Skeletal muscle tissue (tissue), 4 donors: Measurements from ENCODE around the gene PAF1. TPM values are rescaled to one million over a fixed set of nuclear protein-coding genes. Genes with fewer than 3 reads are reported as not detected.
A peak's percentile ranks its signal among the peaks of the same experiment; 100 is the strongest.

Source experiments
- H3K27ac ChIP-seq: one replicate; pipeline ENCODE4 v1.7.0; 2013; ENCODE audit warnings: mild to moderate bottlenecking, low read depth, low read length, inconsistent platforms
- H3K27me3 ChIP-seq, 3 donors: one replicate each; pipeline ENCODE4 v1.7.0; 2013; ENCODE audit warnings: low read length in 3 of 3; ENCODE audit not compliant: control insufficient read depth in 3 of 3, insufficient read depth in 3 of 3
- H3K36me3 ChIP-seq, 3 donors: one replicate each; pipeline ENCODE4 v1.7.0; 2013; ENCODE audit warnings: low read length in 3 of 3; ENCODE audit not compliant: control insufficient read depth in 3 of 3, insufficient read depth in 3 of 3
- H3K4me1 ChIP-seq, 3 donors: one replicate each; pipeline ENCODE4 v1.7.0; 2013; ENCODE audit warnings: low read length in 3 of 3, mild to moderate bottlenecking in 3 of 3; ENCODE audit not compliant: control insufficient read depth in 3 of 3, insufficient read depth in 3 of 3
- H3K4me3 ChIP-seq, 3 donors: one replicate each; pipeline ENCODE4 v1.7.0; 2013; ENCODE audit warnings: low read length in 3 of 3
- H3K9ac ChIP-seq, 3 donors: one replicate each; pipeline ENCODE4 v1.7.0; 2013; ENCODE audit warnings: low read length in 3 of 3, mild to moderate bottlenecking in 3 of 3, moderate library complexity in 2 of 3, low read depth in 1 of 3
- H3K9me3 ChIP-seq, 3 donors: one replicate each; pipeline ENCODE4 v1.7.0; 2013; ENCODE audit warnings: low read length in 3 of 3; ENCODE audit not compliant: control insufficient read depth in 3 of 3
- total RNA-seq: library from RNA; depleted of rRNA; stranded (reverse); fragments of >200 nt; gene quantifications from one replicate; pipeline ENCODE4 v1.2.3, GENCODE V29; 2014
- donor health status: Osteomylitis.

The PAF1 gene
- total RNA-seq, 1 donor from 2014 or later = 25.1 TPM

DNA sequence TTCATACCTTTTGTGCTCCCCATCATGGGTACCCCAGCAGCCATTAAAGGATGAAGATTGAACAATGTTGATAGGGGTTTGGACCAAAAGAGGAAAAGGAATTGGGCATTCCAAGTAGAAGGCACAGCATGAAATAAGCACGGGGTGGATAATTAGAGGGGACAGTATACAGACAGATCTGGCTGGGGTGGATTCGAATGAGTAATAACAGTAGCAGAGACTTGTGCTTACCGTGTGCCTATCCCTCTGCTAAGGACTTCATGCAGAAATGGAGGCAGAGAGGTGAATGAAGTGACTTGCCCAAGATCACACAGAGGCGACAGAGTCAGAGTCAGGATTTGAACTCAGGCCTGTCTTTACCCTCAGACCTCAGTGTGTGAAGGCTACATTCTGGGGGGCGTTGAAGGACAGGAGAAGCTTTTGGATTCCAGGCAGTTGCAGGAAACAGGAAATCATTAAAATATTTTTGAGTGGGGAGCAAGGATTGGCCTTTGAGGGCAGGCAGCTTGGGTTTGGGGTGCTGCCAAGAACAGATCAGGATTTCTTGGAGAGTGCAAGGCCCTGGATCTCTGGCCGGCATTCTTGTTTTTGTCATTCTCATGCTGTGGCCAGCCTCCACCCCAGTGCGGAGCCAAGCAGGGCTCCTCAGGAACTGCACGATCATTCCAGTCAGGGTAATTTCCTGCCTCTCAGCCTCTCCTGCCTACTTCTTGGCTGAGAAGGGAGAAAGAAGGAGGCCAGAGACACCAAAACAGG, 18.7 kb downstream of the PAF1 start:
- H3K36me3 ChIP-seq = peaks cover 47 to 54% (median 52%) of the 10 kb centered on the region in 3 donors
- no peaks in the 10 kb centered on the region for H3K27me3 ChIP-seq
- H3K27ac ChIP-seq = peak overlapping the region; percentile 88
- peak overlapping the region; percentile 63 to 80 (median 75) for H3K9ac ChIP-seq
- H3K4me3 ChIP-seq = peak overlapping the region in 1 of 3 donors; percentile 55
- no peaks in the 10 kb centered on the region for H3K9me3 ChIP-seq
- H3K4me1 ChIP-seq = peaks cover 18% of the 10 kb centered on the region in 3 donors

DNA sequence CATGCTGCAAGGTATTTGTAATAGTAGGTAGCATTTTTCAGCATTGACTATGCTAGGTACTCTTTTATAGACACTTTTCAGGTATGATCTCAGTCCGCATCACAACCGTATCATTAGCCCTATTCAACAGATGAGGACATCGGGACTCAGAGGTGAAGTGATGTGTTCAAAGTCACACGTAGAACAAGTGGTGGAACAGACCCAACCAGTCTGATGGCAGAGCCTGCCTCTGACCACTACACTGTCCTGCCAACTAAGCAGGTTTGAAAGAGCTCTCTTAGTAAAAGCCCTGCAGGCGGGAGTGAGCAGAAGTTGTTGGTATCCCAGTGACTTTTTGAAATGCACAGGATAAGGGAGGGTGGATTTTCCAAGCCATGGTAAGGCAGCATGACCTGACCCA, 20.2 kb downstream of the PAF1 start:
- no peaks in the 10 kb centered on the region for H3K27me3 ChIP-seq
- peaks cover 19 to 22% (median 21%) of the 10 kb centered on the region in 3 donors for H3K4me1 ChIP-seq
- no peak overlapping the region for H3K9ac ChIP-seq
- no peak overlapping the region for H3K4me3 ChIP-seq
- no peak overlapping the region for H3K27ac ChIP-seq
- H3K36me3 ChIP-seq = peaks cover 32 to 42% (median 42%) of the 10 kb centered on the region in 3 donors
- H3K9me3 ChIP-seq = no peaks in the 10 kb centered on the region

DNA sequence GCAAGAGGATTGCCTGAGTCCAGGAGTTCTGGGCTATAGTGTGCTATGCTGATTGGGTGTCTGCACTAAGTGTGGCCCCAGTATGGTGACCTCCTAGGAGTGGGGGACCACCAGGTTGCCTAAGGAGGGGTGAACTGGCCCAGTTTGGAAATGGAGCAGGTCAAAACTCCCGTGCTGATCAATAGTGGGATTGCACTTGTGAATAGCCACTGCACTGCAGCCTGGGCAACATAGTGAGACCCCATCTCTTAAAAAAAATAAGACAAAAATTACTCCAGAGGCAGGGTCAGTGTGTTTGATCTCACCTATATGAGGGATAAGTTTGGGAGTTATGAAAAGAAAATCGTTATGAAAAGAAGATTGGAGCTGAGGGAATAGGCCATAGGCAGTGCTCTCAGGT, 21.7 kb downstream of the PAF1 start:
- H3K9ac ChIP-seq = no peak overlapping the region
- no peak overlapping the region for H3K27ac ChIP-seq
- H3K9me3 ChIP-seq = no peaks in the 10 kb centered on the region
- peaks cover 28 to 33% (median 28%) of the 10 kb centered on the region in 3 donors for H3K4me1 ChIP-seq
- no peaks in the 10 kb centered on the region for H3K27me3 ChIP-seq
- H3K36me3 ChIP-seq = peaks cover 25 to 35% (median 34%) of the 10 kb centered on the region in 3 donors
- H3K4me3 ChIP-seq = no peak overlapping the region

- Histone ChIP-seq H3K27ac (no peak overlapping the region), H3K36me3 (peaks cover 22 to 36% (median 30%) of the 10 kb centered on the region in 3 donors)
These were observed 25.4 kb downstream of the PAF1 start for GRCh38 chr19:39365531-39365930.

GRCh38 chr19:39363901-39364457, 26.9 kb downstream of the PAF1 start:
- H3K9me3 ChIP-seq = no peaks in the 10 kb centered on the region
- H3K4me1 ChIP-seq = peaks cover 32 to 39% (median 33%) of the 10 kb centered on the region in 3 donors
- no peak overlapping the region for H3K4me3 ChIP-seq
- peak overlapping the region; percentile 79 for H3K27ac ChIP-seq
- H3K36me3 ChIP-seq = peaks cover 16 to 32% (median 31%) of the 10 kb centered on the region in 3 donors
- H3K27me3 ChIP-seq = no peaks in the 10 kb centered on the region
- peak overlapping the region; percentile 40 to 63 (median 58) for H3K9ac ChIP-seq

More at GRCh38 chr19:39365531-39365930, 25.4 kb downstream of the PAF1 start:
- Histone ChIP-seq H3K27me3 (no peaks in the 10 kb centered on the region), H3K4me1 (peaks cover 32 to 39% (median 33%) of the 10 kb centered on the region in 3 donors), H3K4me3 (no peak overlapping the region), H3K9me3 (no peaks in the 10 kb centered on the region), H3K9ac (no peak overlapping the region)

GRCh38 chr19:39362682-39363657, 27.9 kb downstream of the PAF1 start:
- Histone ChIP-seq H3K4me3 (peak overlapping the region in 2 of 3 donors; percentile 14 to 42), H3K27ac (peak overlapping the region; percentile 79), H3K36me3 (peaks cover 24 to 36% (median 35%) of the 10 kb centered on the region in 3 donors)

GRCh38 chr19:39360599-39360998, 30.3 kb downstream of the PAF1 start:
- Histone ChIP-seq H3K27ac (no peak overlapping the region), H3K36me3 (peaks cover 43 to 55% (median 51%) of the 10 kb centered on the region in 3 donors), H3K4me3 (no peak overlapping the region)

More at GRCh38 chr19:39362682-39363657, 27.9 kb downstream of the PAF1 start:
- Histone ChIP-seq H3K9me3 (no peaks in the 10 kb centered on the region), H3K4me1 (peaks cover 32 to 39% (median 33%) of the 10 kb centered on the region in 3 donors), H3K9ac (peak overlapping the region in 2 of 3 donors; percentile 37 to 68), H3K27me3 (no peaks in the 10 kb centered on the region)

GRCh38 chr19:39359026-39359425, 31.9 kb downstream of the PAF1 start:
- H3K9me3 ChIP-seq = no peaks in the 10 kb centered on the region
- peaks cover 51 to 67% (median 65%) of the 10 kb centered on the region in 3 donors for H3K36me3 ChIP-seq
- H3K4me3 ChIP-seq = no peak overlapping the region
- no peak overlapping the region for H3K27ac ChIP-seq
- no peaks in the 10 kb centered on the region for H3K27me3 ChIP-seq
- peaks cover 20 to 23% (median 22%) of the 10 kb centered on the region in 3 donors for H3K4me1 ChIP-seq
- no peak overlapping the region for H3K9ac ChIP-seq

More at GRCh38 chr19:39360599-39360998, 30.3 kb downstream of the PAF1 start:
- Histone ChIP-seq H3K9ac (no peak overlapping the region), H3K9me3 (no peaks in the 10 kb centered on the region), H3K27me3 (no peaks in the 10 kb centered on the region), H3K4me1 (peaks cover 29 to 35% (median 29%) of the 10 kb centered on the region in 3 donors)

DNA sequence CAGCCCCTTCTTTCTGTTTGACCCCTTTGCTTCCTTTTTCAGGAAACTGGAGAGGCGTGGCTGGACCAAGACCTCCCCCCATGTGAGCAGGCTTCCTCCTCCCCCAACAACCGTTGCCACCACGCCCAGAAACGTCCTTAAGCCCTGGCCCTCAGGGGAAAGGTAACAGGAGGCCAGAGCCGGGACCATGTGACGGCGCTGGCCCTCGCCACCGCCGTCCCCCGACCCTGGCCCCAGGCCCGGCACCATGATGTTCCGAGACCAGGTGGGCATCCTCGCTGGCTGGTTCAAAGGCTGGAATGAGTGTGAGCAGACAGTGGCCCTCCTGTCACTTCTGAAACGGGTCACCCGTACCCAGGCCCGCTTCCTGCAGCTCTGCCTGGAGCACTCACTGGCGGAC, 34.3 kb downstream of the PAF1 start:
- Histone ChIP-seq H3K36me3 (peaks cover 51 to 71% (median 62%) of the 10 kb centered on the region in 3 donors), H3K27ac (no peak overlapping the region), H3K27me3 (no peaks in the 10 kb centered on the region), H3K9me3 (no peaks in the 10 kb centered on the region), H3K4me3 (no peak overlapping the region), H3K9ac (no peak overlapping the region), H3K4me1 (peaks cover 0 to 9% (median 5%) of the 10 kb centered on the region in 3 donors)
